ENCODE measurements around the gene TMEM187.

- TF ChIP-seq CTCF (conservative IDR thresholded peaks at IDR 0.05; ENCODE audit: low read depth, low read length) (no peak), EZH2 (IDR thresholded peaks at IDR 0.05; ENCODE audit: borderline replicate concordance, low read depth, low read length, poor library complexity, severe bottlenecking) (no peak)
These were observed 811 bp downstream of the TMEM187 start for GRCh38 chrX:153973127-153974002.
